Measurements from ENCODE around the gene RNF215.
"Not testable (repeated sequence)": the region's sequence is repeated elsewhere in the genome, so short reads cannot be mapped to it uniquely, and the experiment has no call there.

RNF215 gene

DNA sequence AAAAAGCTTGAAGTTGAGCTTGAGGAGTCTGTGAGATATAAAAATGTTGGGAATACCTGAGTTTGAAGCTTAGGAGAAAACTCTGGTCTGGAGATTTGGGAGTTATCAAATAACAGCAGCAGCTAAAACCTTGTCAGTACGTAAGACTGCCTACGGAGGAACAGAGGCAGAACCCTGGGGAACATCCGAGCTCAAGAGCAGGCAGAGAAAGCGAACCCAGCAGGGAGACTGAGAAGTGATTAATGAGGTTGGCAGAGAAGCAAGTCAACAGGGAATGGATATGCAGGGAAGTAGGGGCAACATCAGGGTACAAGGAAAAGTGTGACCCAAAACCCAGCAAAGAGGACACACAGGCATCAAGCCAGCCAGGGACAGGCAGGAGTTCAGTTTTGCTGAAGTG lies 25.8 kb upstream of the RNF215 start:
- DNase-seq (ENCODE audit: low read depth), result no peak
- H3K4me3 ChIP-seq (ENCODE audit: low read depth, low read length), result no peak overlapping the region
- TF ChIP-seq, protein P1, sequence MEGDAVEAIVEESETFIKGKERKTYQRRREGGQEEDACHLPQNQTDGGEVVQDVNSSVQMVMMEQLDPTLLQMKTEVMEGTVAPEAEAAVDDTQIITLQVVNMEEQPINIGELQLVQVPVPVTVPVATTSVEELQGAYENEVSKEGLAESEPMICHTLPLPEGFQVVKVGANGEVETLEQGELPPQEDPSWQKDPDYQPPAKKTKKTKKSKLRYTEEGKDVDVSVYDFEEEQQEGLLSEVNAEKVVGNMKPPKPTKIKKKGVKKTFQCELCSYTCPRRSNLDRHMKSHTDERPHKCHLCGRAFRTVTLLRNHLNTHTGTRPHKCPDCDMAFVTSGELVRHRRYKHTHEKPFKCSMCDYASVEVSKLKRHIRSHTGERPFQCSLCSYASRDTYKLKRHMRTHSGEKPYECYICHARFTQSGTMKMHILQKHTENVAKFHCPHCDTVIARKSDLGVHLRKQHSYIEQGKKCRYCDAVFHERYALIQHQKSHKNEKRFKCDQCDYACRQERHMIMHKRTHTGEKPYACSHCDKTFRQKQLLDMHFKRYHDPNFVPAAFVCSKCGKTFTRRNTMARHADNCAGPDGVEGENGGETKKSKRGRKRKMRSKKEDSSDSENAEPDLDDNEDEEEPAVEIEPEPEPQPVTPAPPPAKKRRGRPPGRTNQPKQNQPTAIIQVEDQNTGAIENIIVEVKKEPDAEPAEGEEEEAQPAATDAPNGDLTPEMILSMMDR (IDR thresholded peaks at IDR 0.05; ENCODE audit: control insufficient read depth, extremely low read depth, insufficient read depth), result no peak

DNA sequence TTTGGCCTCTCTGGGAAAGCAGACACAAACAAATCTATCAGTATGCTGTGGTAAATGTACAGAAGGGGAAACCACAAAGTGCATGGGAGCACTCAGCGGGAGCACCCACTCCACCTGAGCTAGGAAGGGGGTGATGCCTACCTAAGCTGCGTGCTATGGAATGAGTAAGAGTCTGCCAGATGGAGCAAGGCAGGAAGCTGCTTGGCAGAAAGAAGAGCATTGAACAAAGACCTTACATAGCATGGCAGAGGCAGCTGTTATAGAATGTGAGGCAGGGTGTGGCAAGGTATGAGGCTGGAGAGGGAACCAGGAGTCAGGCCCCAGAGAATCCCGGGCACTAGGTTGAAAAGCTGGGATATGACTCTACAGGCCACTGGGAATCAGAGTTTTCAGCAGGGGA lies 24.6 kb upstream of the RNF215 start:
- no peak overlapping the region for H3K4me3 ChIP-seq (ENCODE audit: low read depth, low read length)
- no peak for DNase-seq (ENCODE audit: low read depth)
- TF ChIP-seq, protein P1 (IDR thresholded peaks at IDR 0.05; ENCODE audit: control insufficient read depth, extremely low read depth, insufficient read depth), result no peak

DNA sequence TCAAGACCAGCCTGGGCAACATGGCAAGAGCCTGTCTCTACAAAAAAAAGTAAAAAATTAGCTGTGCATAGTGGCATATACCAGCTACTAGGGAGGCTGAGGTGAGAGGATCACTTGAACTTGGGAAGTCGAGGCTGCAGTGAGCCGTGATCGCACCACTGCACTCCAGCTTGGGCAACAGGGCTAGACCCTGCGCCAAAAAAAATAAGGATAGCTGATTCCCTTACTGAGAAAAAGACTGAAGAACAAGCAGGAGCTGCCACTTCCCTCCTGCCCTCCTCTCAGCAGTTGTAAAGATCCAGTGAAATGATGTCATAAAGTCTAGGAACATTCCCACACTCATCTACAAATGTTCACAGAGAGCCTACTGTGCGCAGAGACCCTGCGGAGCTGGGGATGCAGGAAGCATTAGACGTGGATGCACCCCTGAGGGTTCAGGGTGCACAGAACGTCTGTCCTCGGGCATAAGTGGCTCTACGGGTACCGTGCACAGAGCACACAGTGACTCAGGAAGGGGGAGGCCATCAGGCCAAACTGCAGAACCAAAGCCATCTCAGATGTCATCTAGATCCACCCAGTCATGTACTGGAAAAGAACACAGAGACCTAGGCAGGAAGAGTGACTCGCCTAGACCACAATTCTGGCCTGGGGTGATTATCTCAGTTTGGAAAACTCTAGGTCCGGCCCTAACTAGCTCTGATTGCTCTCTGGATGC lies 21.3 kb upstream of the RNF215 start:
- H3K4me3 ChIP-seq (ENCODE audit: low read depth, low read length), result no peak overlapping the region
- TF ChIP-seq, protein P1 (IDR thresholded peaks at IDR 0.05; ENCODE audit: control insufficient read depth, extremely low read depth, insufficient read depth), result no peak
- no peak for DNase-seq (ENCODE audit: low read depth)

DNA sequence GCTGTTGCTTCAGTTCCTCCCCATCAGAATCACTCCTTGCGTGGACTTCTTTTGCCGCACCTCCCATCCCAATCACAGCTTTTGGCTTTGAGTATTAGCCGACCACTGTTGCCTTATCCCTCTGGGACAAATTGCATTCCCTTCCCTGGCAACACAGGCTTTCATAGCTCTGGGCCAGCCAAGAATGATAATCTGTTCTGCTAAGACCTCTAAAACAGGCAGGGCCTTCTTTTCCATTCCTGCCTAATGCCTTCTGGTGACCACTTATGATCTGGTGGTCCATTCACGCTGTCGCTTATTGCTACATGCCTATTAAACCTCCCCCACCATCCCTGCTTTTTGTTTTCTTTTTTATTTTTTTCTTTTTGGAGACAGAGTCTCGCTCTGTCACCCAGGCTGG lies 19.2 kb upstream of the RNF215 start:
- no peak overlapping the region for H3K4me3 ChIP-seq (ENCODE audit: low read depth, low read length)
- DNase-seq (ENCODE audit: low read depth), result no peak
- TF ChIP-seq, protein P1 (IDR thresholded peaks at IDR 0.05; ENCODE audit: control insufficient read depth, extremely low read depth, insufficient read depth), result no peak

DNA sequence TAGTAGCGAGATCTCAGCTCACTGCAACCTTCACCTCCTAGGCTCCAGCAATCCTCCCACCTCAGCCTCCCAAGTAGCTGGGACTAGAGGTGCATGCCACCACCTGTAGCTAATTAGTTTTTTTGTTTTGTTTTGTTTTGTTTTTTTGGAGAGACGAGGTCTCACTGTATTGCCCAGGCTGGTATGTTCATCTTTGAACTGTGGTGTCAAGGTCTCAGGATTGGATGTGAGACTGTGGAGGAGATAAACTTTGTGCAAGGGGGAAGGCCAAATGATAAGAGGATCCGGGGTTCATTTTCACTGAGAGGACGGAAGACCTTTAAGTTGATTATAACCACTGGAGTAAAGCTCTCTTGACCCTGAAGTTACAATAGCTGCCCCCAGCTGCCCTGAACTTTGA lies 18.5 kb upstream of the RNF215 start:
- DNase-seq (ENCODE audit: low read depth), result no peak
- TF ChIP-seq, protein P1 (IDR thresholded peaks at IDR 0.05; ENCODE audit: control insufficient read depth, extremely low read depth, insufficient read depth), result no peak
- no peak overlapping the region for H3K4me3 ChIP-seq (ENCODE audit: low read depth, low read length)

DNA sequence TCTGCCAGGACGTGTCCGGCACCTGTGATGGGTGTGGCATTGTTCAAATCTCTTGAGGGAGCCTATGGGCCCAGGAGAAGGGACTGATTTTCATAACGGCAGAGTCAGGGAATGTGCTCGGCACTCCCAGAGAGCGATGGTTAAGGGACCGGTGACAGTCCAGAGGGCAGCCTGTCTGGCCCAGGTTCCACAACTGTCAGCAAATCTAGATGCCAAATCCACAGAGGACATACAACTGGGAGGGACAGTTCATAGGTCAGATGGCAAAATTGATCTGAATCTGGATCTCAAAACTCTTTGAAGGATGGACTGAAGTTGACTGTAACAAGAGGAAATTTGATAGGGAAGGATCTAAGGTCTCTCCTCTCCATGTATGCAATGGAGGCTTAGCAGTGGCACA lies 17.1 kb upstream of the RNF215 start:
- DNase-seq (ENCODE audit: low read depth), result no peak
- H3K4me3 ChIP-seq (ENCODE audit: low read depth, low read length), result no peak overlapping the region

DNA sequence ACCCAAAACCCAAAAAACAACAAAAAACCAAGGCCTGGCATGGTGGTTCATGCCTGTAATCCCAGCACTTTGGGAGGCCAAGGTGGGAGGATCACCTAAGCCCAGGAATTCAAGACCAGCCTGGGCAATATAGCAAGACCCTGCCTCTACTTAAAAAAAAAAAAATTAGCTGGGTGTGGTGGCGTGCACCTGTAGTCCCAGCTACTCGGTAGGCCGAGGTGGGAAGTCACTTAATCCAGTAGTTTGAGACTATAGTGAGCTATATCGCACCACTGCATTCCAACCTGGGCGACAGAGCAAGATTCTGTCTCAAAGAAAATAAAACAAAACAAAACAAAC lies 15.5 kb upstream of the RNF215 start:
- H3K4me3 ChIP-seq (ENCODE audit: low read depth, low read length); DNase-seq (ENCODE audit: low read depth): not testable (repeated sequence)

More for the DNA sequence above, 17.1 kb upstream of the RNF215 start:
- TF ChIP-seq, protein P1 (IDR thresholded peaks at IDR 0.05; ENCODE audit: control insufficient read depth, extremely low read depth, insufficient read depth), result no peak
